HL-60/S4 treated with phorbol 12-myristate 13-acetate at 8.2 ng/mL for 4 days and 3 days (cell line): ENCODE measurements around the gene FLOT1.

ENCODE experiments used
- in situ Hi-C: fragments of 300-500 bp; cut with MboI; formaldehyde crosslinking; loops from 2 replicates; pipeline ENCODE4 v1.15.0; 2022; ENCODE audit warnings: low sequenced_read_pairs

FLOT1 gene

DNA sequence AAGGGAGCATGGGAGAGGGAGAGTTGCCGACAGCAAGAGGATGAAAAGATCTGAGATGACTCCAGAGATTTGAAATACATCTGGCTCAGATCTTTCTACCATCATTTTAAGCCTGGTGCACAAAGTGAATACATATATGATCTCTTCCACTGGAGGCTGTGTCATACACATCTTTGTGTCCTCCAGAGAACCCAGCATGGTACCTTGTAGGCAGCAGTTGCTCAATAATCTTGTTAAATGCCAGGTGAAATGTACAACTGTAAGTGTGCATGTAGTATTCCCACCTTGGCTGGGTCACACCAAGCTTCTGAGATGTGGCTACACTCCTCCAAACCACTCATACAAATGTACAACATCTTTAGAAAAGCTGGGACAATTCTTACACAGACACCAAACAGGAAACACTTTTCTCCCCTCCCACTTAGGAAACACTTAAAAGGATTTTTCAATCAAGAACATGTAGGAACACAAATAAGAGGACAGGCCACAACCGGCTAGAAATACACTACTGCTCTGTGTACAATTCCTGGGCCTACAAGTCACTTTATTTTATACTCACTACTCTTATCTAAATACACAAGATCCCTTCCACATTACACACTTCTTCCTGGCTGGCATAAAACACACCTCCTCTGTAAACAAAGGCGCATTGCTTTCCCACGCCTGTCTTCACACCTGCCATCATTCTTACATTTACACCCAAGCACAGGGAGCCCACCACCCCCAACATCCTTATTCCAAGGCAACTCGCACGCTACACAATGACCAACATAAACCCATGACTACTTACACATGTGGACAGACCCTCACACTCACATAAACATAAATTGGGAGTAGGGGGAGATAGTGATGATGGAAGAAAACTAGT lies 5.6 kb upstream of the FLOT1 start:
- in situ Hi-C loops = no loop called here

DNA sequence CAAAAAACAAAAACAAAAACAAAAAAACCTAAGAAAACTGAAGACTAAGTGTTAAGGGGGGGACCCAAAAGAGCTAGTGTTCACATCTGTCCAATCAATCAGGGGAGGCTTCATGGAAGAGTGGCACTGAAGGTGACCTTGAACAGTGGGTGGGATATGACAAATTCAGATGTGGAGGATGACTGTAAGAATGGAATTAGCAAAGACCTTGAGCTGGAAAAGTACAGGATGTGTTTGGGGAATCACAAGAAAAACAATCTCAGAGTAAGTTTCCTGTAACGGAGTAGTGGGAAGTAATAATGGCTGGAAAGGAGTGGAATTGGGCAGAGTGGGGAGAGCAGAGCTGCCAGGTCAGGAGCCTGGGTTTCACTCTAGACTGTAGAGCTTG lies 4.8 kb upstream of the FLOT1 start:
- in situ Hi-C loops = no loop called here

DNA sequence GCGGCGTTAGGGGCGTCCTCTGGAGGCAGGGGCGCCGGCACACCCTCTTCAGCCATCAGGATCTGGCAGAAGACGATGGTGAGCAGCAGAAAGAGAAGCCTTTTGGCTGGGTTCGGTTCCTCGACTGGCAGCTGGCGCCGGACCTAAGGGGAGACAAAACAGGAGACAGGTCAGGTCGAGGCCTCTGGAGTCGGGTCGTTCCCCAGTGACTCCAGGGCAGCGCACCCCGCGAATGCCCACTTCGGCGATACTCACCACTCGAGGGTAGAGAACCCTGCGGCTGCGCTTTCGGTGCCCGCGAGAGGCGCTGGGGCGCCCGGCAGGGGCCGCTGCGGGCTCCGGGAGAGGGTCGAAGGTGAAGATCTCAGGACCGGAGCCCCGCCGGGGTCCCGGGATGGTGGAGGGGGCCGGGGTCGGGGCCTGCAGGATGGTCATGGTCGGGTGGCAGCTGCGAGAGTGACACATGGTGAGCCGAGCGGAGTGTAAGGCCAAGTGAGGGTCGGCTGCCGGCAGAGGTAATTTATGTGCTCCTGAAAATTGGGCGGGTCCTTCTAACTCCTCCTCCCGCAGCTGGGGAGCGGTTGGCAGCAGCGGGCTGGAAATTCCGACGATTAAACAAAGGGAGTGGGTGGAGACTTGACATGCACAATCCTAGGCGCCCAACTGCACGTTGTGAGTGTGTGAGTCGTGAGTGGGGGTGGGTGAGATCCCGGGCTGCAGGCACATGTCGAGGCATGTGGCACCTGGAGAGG lies 1.7 kb upstream of the FLOT1 start, which contains the start of gene IER3:
Gene IER3 (minus strand): TSS at position 494 of the 752 bp plus-strand sequence. CDS start 29 bp downstream, at position 465.
- in situ Hi-C loops = no loop called here

DNA sequence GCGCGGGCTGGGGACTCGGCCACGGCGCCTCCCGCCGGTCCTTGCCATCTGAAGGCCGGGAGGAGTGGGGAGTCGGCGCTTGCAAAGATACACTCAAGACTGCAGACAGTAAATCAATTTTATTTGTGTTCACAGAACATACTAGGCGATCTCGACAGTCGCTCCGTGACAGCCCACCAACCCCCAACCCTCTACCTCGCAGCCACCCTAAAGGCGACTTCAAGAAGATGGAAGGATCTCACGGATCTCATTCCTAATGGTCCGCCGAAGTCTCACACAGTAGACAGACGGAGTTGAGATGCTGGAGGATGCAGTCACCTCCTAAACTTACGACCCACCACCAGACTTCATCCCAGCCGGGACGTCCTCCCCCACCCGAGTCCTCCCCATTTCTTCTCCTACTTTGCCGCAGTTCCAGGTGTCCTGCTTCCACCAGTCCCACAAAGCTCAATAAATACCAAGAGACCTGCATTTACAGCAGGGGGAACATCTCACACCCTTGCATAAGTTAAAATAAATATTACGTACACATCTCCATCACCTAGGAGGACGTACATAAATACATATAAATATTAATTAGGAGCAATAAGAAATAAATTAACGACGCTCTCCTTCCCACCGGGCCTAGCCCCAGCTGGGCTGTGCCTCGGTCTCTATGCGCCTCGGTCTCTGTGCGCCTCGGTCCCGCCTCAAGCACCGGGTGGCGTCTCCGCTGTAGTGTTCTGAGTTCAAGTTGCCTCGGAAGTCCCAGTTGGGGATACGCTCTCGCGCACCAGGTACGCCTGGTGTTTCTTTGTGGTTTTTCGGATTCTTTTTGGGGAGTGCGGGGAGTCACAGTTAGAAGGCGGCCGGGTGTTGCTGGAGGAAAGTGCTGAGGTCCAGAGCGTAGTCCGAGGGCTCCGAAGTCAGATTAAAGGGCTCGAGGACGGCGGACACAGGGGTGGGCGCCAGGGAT lies 889 bp upstream of the FLOT1 start:
- in situ Hi-C loops = no loop called here

DNA sequence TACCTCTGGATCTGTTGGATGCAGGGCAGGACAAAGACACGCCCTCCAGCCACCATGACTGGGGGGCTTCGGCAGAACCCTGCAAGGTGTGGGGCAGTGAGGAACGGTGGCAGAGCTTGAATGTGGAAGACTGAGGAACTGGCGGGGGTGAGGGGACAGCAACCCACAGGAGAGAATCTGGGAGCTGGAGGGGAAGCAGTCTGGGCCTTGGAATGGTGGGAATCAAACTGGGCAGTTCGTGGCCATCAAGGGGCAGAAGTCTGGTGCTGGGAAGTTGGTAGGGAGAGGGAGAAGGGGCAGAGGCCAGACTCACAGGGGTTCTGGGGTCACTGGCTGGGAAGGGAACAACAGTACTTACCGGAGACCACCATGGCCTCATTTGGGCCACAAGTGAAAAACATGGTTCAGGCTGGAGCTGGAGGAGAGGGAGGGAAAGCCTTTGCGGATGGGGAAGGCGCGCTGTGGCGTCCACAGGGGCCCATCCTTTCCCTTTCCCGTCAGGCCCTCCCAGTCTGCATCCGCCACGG lies 635 bp downstream of the FLOT1 start:
- in situ Hi-C loops = no loop called here

DNA sequence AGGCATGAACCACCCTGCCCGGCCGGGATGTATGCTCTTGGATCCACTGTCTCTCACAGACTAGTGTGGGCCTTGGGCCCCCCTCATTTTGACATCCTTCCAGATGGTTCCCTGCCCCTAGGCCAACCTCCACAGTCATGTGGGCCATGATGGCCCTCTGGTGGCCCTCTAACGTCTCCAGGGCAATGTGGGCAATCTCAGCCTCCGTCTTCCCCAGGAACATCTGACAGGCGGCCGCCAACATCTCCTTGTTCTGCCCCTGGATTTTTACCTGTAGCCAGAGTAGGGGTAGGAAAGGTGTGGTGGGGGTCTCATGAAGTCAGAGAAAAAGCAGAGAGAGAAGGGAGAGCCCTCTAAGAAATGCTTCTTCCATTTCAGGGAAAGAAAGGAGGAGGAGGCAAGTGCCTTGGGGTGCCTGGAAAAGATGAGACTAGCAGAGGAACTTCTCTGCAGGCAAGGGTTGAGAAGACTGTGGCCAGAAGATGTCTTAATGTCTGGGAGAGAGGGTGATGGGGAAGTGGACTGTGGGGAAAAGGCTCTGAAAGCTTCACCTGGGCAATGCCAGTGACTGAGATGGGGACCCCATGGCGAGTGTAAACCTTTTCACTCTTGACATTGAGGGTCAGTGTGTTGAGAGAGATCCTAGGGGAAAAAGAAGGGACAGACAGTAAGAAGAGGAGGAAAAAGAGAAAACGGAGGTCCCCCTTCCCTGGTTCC lies 1.3 kb downstream of the FLOT1 start:
- in situ Hi-C loops = no loop called here

DNA sequence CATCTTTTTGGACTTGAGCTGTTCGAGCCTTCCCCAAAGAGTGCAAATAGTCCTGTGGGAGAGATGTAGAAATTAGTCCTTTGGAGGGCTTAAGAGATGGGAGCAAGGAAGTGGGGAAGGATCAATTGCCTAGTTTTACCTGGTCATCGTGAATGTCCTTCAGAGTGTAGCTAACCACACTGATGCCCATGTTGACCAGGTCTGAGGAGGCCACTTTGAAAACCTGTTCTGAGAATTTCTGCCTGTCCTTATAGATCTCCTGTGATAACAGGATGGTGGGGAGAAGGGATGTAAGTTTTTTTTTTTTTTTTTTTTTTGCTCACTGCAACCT lies 2.0 kb downstream of the FLOT1 start:
- in situ Hi-C loops = no loop called here

DNA sequence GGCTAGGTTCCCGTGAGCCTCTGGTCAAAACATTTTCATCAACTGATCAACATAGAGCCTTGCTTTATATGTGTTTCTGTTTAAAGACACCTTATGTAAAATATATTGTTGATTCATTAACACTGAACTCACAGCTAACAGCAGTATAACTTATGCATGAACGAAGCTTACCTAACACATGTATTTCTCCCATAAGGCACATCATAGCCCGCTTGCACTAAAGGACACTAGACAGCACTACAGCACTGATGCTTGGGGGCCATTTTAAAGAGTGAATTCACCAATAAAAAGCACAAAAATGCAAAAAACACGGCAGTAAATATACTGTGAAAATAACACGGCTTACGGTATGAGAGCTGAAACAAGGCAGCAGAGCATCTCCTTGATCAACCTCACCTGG lies 4.0 kb downstream of the FLOT1 start:
- in situ Hi-C loops = loop anchor here (10.0 kb wide), 1 partner anchor 136 kb away; no protein-coding TSS in a partner anchor

DNA sequence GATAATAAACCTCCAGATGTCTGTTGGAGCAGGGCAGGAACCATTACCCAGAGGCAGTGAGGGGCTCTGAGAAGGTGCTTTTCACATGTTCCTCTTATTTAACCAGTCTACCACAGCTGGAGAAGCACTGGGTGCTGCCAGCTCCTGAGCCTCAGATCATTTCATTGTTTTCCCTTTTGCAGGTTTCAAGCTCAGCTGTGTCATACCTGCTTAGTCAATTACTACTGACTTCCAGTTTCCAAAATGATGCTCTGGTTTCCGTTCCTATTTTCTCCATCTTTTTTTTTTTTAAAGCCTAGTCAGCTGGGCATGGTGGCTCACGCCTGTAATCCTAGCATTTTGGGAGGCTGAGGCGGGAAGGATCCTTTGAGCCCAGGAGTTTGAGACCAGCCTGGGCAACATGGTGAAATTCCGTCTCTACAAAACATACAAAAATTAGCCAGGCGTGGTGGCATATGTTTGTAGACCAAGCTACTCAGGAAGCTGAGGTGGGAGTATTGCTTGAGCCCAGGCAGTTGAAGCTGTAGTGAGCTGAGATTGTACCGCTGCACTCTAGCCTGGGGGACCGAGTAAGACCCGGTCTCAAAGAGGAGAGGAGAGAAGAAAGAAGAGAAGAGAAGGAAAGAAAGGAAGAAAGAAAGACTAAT lies 6.7 kb downstream of the FLOT1 start:
- in situ Hi-C loops = loop anchor here (10.0 kb wide), 1 partner anchor 139 kb away; no protein-coding TSS in a partner anchor

DNA sequence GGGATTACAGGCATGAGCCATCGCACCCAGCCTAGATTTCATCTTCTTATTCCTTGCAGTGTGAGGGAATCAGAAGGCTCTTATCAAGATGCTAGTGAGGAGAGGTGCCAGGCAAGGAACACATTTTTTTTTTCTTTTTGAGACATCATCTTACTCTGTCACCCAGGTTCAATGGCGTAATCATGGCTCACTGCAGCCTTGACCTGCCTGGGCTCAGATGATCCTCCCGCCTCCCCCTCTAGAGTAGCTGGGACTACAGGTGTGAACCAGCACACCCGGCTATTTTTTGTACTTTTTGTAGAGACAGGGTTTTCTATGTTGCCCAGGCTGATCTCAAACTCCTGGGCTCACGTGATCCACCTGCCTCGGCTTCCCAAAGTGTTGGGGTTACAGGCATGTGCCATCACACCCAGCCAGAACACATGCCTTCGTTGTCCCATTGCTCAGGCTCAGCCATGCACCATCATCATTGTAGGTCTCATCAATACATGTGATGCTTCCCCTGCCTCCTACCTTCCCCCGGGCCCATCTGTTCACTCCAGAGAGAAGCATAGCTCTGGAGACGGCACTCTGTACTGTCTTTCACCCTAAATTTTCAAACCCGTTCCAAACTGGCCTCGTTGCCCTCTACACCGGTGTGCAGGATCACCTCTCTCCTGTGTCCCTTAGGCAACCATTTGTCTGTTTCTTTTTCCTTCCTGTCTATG lies 10.1 kb downstream of the FLOT1 start:
- in situ Hi-C loops = loop anchor here (10.0 kb wide), 1 partner anchor 142 kb away; no protein-coding TSS in a partner anchor

DNA sequence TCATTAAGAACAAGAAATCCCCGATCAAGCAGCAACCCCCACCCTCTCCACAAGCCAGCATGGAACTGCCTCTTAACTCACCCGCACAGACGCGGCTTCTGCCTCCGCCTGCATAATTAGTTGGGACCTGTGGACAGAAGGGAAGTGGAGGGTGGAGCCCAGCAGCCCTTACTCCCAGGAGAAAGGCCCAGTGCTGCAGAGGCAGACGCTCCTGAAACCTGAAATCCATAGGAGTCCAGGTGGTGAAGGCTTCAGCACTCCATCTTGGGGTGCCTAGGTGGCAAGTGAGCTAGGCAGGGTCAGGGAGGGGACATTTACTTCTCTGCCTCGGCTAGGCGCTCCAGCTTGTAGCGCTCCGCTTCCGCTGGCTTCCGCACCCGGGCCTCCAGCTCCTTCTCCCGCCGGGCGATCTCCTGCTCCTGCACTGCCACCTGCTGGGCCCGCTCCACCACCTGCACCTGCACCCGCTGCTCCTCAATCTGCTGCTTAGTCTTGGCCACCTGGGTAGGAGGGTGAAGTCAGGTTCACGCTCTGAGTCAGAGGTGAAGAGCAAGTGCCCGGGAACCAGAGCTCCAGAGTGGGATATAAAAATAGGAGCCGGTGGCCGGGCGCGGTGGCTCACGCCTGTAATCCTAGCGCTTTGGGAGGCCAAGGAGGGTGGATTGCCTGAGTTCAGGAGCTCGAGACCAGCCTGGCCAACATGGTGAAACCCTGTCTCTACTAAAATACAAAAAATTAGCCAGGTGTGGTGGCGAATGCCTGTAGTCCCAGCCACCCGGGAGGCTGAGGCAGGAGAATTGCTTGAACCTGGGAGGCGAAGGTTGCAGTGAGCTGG lies 11.7 kb downstream of the FLOT1 start:
- in situ Hi-C loops = loop anchor here (10.0 kb wide), 1 partner anchor 144 kb away; no protein-coding TSS in a partner anchor

DNA sequence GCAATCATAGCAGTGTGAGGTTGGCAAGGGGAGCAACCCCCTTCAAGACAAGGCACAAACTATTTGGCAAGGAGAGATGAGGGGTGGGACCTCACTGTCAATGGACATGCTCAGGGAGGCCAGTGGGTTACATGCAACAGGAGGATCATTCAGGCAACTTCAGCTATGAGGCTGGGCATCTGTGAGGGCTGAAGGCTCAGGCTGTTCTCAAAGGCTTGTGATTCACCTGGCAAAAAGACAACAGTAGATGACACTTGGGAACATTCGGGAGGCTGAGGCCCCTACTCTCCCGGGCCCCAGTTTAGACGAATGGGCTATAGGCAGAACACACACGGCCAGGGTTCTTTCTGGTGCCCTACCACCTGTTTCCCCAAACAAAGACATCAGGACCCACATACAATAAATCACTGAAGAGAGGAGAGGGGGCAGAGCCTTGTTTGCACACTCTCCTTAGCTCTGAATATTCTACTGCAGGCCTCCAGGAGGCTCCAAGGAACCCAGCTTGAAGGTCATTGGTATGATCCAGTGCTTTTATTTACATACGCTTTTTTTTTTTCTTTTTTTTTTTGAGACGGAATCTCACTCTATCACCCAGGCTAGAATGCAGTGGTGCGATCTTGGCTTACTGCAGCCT lies 14.4 kb downstream of the FLOT1 start:
- in situ Hi-C loops = no loop called here

DNA sequence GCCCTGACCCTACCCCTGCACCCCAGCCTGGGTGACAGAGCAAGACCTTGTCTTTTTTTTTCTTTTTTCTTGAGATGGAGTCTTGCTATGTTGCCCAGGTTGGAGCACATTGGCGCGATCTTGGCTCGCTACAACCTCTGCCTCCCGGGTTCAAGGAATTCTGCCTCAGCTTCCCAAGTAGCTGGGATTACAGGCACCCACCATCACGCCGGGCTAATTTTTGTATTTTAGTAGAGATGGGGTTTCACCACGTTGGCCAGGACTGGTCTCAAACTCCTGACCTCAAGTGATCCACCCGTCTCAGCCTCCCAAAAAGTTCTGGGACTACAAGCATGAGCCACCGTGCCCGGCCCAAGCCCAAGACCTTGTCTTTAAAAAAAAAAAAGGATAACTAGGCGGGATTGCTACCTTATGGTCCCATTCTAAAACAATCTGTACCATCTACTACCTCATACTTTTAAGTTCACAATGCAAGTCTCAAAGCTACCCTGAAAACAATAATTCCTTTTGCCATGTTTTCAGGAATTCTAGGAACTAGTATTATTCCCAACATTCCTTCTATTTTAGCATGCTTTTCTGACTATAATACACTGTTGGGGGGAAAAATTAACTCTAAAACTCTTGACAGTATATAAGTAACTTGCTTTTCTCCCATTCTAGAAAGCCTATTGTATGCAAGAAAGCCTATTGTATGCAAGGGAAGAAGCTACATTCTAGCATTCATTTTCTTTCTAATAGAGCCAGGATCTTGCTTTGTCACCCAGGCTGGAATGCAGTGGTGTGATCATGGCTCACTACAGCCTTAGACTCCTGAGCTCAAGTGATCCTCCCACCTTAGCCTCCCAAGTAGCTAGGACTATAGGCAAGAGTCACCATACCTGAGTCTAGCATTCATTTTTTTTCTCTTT lies 15.7 kb downstream of the FLOT1 start:
- in situ Hi-C loops = no loop called here

DNA sequence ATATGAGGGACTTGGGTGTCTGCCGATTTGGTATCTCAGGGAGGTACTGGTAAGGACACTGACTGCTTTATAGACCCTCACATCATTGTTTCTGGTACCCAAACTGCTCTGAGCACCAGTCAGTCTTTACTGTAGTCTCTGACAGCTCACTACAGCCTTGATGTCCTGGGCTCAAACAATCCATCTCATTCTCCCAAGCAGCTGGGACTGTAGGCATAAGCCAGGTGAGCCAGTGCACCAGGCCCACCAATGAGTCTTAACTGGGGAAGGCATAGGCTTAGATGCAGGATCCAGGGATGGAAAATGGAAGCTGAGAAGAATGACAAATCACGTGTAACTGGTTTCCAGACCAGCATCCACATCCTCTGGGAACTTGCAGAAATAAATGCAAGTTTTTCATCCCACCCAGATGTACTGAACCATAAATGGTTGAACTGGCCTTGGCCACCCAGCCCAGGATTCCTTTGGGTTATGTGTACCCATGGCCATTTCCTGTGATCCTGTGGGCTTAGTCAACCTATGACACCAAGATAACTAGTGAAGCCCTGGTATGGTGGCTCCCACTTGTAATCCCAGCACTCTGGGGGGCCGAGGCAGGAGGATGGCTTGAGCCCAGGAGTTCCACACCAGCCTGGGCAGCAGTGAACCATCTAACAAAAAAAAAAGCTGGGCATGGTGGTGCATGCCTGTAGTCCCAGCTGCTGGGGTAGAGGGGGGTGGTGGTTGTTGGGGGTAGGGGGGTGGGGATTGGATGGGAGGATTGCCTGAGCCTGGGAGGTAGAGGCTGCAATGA lies 16.6 kb downstream of the FLOT1 start:
- in situ Hi-C loops = no loop called here

DNA sequence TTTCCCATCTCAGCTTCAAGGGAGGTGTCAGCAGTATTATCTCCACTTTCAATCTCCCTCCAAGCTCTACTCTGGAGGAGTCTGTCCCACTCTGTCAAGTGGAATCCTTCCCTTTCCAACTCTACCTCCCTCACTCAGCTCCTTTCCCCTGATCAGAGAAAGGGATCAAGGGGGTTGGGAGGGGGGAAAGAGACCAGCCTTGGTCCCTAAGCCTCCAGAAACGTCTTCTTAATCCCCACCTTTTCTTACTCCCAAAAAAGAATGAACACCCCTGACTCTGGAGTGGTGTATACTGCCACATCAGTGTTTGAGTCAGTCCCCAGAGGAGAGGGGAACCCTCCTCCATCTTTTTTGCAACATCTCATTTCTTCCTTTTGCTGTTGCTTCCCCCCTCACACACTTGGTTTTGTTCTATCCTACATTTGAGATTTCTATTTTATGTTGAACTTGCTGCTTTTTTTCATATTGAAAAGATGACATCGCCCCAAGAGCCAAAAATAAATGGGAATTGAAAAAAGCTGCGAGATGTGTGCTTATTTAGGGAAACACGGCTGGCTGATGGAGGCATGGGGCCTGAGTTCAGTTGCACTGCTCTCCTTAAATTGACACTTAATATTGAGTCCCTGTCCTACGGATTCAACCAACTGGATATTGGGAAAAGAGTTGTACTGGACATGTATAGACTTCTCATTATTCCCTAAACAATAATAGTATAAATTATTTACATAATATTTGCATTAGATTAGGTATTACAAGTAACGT lies 17.4 kb downstream of the FLOT1 start:
- in situ Hi-C loops = no loop called here
